Measurements from ENCODE around the gene MT4.

Gene MT4

DNA sequence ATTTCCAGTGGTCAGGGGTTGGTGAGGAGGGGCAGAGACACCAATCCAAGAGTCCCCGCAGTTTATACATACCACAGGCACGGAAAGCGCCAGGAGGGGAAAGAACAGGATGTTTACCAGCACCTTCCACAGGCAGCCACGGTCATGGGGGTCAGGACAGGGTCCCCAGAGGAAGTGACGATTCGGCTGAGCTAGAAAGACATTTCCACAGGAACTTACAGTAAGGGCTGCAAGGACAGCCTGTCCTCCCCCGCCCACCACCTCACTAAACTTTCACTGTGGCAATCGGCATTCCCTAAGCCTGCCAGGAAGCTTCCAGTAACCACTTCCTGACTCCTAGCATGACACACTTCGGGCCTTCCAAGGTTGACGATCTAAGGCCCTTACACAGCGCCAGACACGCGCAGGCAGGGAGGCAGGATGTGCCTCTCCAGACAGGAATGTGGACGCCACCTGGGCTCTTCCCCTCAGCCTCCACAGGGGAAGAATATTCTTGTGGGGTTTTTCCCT is 42.3 kb downstream of the MT4 start:
- Histone ChIP-seq H3K4me1 (ENCODE audit: control insufficient read depth, low read depth, low read length) (peaks cover 13% of the 10 kb centered on the region), H3K9me3 (ENCODE audit: control insufficient read depth, low read depth, low read length) (no peaks in the 10 kb centered on the region), H3K27ac (ENCODE audit: low read length) (no peak overlapping the region), H3K9ac (ENCODE audit: low read length) (no peak overlapping the region), H3K36me3 (ENCODE audit: control insufficient read depth, low read depth, low read length) (no peaks in the 10 kb centered on the region), H3K4me3 (ENCODE audit: low read length) (no peak overlapping the region), H3K27me3 (ENCODE audit: control insufficient read depth, insufficient read depth, low read length) (peaks cover 63% of the 10 kb centered on the region)

DNA sequence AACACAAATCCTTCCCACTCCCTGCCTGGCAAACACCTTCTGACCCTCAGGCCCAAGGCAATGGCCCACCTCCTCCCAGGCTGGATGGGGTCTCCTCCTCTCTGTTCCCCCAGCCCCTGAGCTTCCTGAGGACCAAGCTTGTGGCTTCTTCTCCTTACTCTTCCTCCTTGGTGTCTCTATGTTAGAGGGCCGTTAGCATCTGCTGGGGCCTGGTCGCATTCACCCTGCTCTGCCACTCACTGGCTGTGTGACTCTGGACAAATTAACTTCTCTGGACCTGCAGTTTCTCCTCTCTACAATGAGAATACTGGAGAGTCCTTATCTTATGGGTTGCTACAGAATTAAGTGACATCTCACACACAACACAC is 42.8 kb downstream of the MT4 start:
- Histone ChIP-seq H3K27ac (ENCODE audit: low read length) (no peak overlapping the region), H3K9ac (ENCODE audit: low read length) (peak overlapping the region; percentile 47), H3K4me3 (ENCODE audit: low read length) (peak overlapping the region; percentile 70)

GRCh38 chr16:56608043-56608875 is 43.4 kb downstream of the MT4 start, which contains the start of gene MT2A:
Gene MT2A, plus strand, starts transcription at chr16:56608584. Its CDS starts 72 bp downstream, at chr16:56608656.
- Histone ChIP-seq H3K4me3 (ENCODE audit: low read length) (peak within 1 kb of the TSS; percentile 70), H3K4me1 (ENCODE audit: control insufficient read depth, low read depth, low read length) (peaks cover 13% of the 10 kb centered on the region), H3K36me3 (ENCODE audit: control insufficient read depth, low read depth, low read length) (no peaks in the 10 kb centered on the region), H3K27me3 (ENCODE audit: control insufficient read depth, insufficient read depth, low read length) (peaks cover 61% of the 10 kb centered on the region), H3K9ac (ENCODE audit: low read length) (peak within 1 kb of the TSS; percentile 52), H3K9me3 (ENCODE audit: control insufficient read depth, low read depth, low read length) (no peaks in the 10 kb centered on the region), H3K27ac (ENCODE audit: low read length) (no peak within 1 kb of the TSS)

More for the DNA sequence above, 42.8 kb downstream of the MT4 start:
- Histone ChIP-seq H3K4me1 (ENCODE audit: control insufficient read depth, low read depth, low read length) (peaks cover 13% of the 10 kb centered on the region), H3K27me3 (ENCODE audit: control insufficient read depth, insufficient read depth, low read length) (peaks cover 60% of the 10 kb centered on the region), H3K9me3 (ENCODE audit: control insufficient read depth, low read depth, low read length) (no peaks in the 10 kb centered on the region), H3K36me3 (ENCODE audit: control insufficient read depth, low read depth, low read length) (no peaks in the 10 kb centered on the region)

DNA sequence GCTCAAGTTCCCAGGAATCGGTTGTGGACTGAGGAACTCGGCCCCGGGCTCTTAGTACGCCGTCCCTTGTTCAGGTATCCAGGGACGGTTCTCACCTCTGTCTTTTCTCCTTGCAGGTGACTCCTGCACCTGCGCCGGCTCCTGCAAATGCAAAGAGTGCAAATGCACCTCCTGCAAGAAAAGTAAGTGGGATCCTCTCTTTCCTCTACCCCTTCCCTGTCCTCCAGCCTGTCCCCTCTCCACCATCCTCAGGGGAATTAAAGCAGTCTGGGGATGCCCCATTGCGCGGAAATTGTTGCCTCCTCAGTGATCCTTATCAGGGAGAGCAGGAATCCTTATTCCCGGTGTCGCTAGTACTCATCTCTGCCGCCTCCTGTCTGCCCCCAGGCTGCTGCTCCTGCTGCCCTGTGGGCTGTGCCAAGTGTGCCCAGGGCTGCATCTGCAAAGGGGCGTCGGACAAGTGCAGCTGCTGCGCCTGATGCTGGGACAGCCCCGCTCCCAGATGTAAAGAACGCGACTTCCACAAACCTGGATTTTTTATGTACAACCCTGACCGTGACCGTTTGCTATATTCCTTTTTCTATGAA is 44.1 kb downstream of the MT4 start:
- no peaks in the 10 kb centered on the region for H3K9me3 ChIP-seq (ENCODE audit: control insufficient read depth, low read depth, low read length)
- peak overlapping the region; percentile 70 for H3K4me3 ChIP-seq (ENCODE audit: low read length)
- H3K9ac ChIP-seq (ENCODE audit: low read length): peak overlapping the region; percentile 52
- peaks cover 13% of the 10 kb centered on the region for H3K4me1 ChIP-seq (ENCODE audit: control insufficient read depth, low read depth, low read length)
- peaks cover 68% of the 10 kb centered on the region for H3K27me3 ChIP-seq (ENCODE audit: control insufficient read depth, insufficient read depth, low read length)
- H3K27ac ChIP-seq (ENCODE audit: low read length): no peak overlapping the region
- no peaks in the 10 kb centered on the region for H3K36me3 ChIP-seq (ENCODE audit: control insufficient read depth, low read depth, low read length)

GRCh38 chr16:56609463-56609921 is 44.6 kb downstream of the MT4 start:
- peak overlapping the region; percentile 70 for H3K4me3 ChIP-seq (ENCODE audit: low read length)
- peaks cover 13% of the 10 kb centered on the region for H3K4me1 ChIP-seq (ENCODE audit: control insufficient read depth, low read depth, low read length)
- no peak overlapping the region for H3K27ac ChIP-seq (ENCODE audit: low read length)
- H3K27me3 ChIP-seq (ENCODE audit: control insufficient read depth, insufficient read depth, low read length): peaks cover 74% of the 10 kb centered on the region
- no peak overlapping the region for H3K9ac ChIP-seq (ENCODE audit: low read length)
- H3K9me3 ChIP-seq (ENCODE audit: control insufficient read depth, low read depth, low read length): no peaks in the 10 kb centered on the region
- no peaks in the 10 kb centered on the region for H3K36me3 ChIP-seq (ENCODE audit: control insufficient read depth, low read depth, low read length)

- Histone ChIP-seq H3K27me3 (ENCODE audit: control insufficient read depth, insufficient read depth, low read length) (peaks cover 80% of the 10 kb centered on the region), H3K4me3 (ENCODE audit: low read length) (no peak overlapping the region), H3K36me3 (ENCODE audit: control insufficient read depth, low read depth, low read length) (no peaks in the 10 kb centered on the region), H3K9ac (ENCODE audit: low read length) (no peak overlapping the region), H3K27ac (ENCODE audit: low read length) (no peak overlapping the region), H3K4me1 (ENCODE audit: control insufficient read depth, low read depth, low read length) (peaks cover 13% of the 10 kb centered on the region), H3K9me3 (ENCODE audit: control insufficient read depth, low read depth, low read length) (no peaks in the 10 kb centered on the region)
Measured at GRCh38 chr16:56610017-56610608, 45.2 kb downstream of the MT4 start.

DNA sequence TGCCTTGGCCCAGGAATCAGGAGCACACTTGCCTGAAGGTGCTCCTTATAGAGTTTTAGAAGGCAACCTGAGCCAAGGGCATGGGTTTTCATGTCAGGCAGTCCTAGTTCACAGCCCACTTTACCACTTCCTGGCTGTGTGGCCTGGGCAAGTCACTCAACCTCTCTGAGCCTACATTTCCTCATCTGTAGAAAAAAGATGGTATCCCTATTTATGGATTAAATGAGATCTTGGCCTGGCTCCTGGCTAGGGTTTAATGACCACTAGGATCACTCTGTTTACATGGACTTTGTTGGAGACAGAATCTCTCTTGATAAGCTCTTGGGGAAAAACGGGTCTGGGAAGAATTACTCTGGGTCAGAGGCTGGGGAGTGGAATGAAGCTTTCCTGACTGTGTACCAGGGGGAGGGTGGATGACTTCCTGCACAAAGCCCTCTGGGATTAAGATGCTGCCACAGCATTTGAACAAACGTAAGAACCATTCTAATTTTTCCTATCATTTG is 45.8 kb downstream of the MT4 start:
- no peaks in the 10 kb centered on the region for H3K36me3 ChIP-seq (ENCODE audit: control insufficient read depth, low read depth, low read length)
- no peaks in the 10 kb centered on the region for H3K9me3 ChIP-seq (ENCODE audit: control insufficient read depth, low read depth, low read length)
- H3K4me3 ChIP-seq (ENCODE audit: low read length): no peak overlapping the region
- no peak overlapping the region for H3K9ac ChIP-seq (ENCODE audit: low read length)
- peaks cover 85% of the 10 kb centered on the region for H3K27me3 ChIP-seq (ENCODE audit: control insufficient read depth, insufficient read depth, low read length)
- no peak overlapping the region for H3K27ac ChIP-seq (ENCODE audit: low read length)
- peaks cover 13% of the 10 kb centered on the region for H3K4me1 ChIP-seq (ENCODE audit: control insufficient read depth, low read depth, low read length)

- Histone ChIP-seq H3K9ac (ENCODE audit: low read length) (no peak overlapping the region), H3K4me1 (ENCODE audit: control insufficient read depth, low read depth, low read length) (peaks cover 13% of the 10 kb centered on the region), H3K27me3 (ENCODE audit: control insufficient read depth, insufficient read depth, low read length) (peaks cover 87% of the 10 kb centered on the region), H3K9me3 (ENCODE audit: control insufficient read depth, low read depth, low read length) (no peaks in the 10 kb centered on the region), H3K27ac (ENCODE audit: low read length) (no peak overlapping the region), H3K36me3 (ENCODE audit: control insufficient read depth, low read depth, low read length) (no peaks in the 10 kb centered on the region), H3K4me3 (ENCODE audit: low read length) (no peak overlapping the region)
Measured at GRCh38 chr16:56611281-56611833, 46.5 kb downstream of the MT4 start.

DNA sequence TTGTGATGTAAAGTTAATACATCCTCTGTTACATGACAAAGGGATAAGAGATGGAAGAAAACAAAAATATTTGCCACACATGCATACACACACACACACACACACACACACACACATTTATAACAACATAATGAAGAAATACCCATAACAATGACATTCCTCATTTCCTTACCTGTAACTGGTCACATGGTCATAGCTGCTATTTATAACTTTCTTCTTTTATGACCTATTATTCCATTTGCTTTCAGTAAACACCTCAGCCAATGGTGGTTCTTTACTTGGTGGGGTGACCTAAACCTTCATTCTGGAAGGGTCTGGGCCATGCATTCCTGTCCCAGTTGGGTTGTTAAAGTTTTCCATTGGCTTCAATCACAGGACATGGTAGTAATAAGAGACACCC is 48.8 kb downstream of the MT4 start:
- Histone ChIP-seq H3K9ac (ENCODE audit: low read length) (no peak overlapping the region), H3K27me3 (ENCODE audit: control insufficient read depth, insufficient read depth, low read length) (peaks cover 87% of the 10 kb centered on the region), H3K4me1 (ENCODE audit: control insufficient read depth, low read depth, low read length) (peaks cover 20% of the 10 kb centered on the region), H3K36me3 (ENCODE audit: control insufficient read depth, low read depth, low read length) (no peaks in the 10 kb centered on the region), H3K4me3 (ENCODE audit: low read length) (no peak overlapping the region), H3K9me3 (ENCODE audit: control insufficient read depth, low read depth, low read length) (no peaks in the 10 kb centered on the region), H3K27ac (ENCODE audit: low read length) (no peak overlapping the region)

DNA sequence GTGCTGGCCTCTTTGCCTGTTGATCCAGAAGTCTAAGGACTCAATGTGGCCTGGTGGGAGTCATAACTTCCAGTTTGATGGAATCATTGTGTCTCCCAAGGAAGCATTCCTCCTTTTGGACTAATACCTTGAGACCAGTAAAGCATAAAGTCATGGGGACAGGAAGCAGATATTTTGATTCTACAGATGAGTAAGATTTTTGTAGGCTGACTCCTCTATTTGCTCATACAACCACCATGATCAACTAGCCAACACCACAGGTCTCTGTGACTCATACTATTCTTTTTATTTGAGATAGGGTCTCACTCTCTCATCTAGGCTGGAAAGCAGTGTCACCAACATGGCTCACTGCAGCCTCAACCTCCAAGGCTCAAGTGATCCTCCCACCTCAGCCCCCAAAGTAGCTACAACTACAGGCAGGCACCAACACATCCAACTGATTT is 49.7 kb downstream of the MT4 start:
- H3K9ac ChIP-seq (ENCODE audit: low read length): no peak overlapping the region
- peaks cover 17% of the 10 kb centered on the region for H3K4me1 ChIP-seq (ENCODE audit: control insufficient read depth, low read depth, low read length)
- no peaks in the 10 kb centered on the region for H3K36me3 ChIP-seq (ENCODE audit: control insufficient read depth, low read depth, low read length)
- H3K9me3 ChIP-seq (ENCODE audit: control insufficient read depth, low read depth, low read length): no peaks in the 10 kb centered on the region
- no peak overlapping the region for H3K27ac ChIP-seq (ENCODE audit: low read length)
- peaks cover 87% of the 10 kb centered on the region for H3K27me3 ChIP-seq (ENCODE audit: control insufficient read depth, insufficient read depth, low read length)
- H3K4me3 ChIP-seq (ENCODE audit: low read length): no peak overlapping the region

DNA sequence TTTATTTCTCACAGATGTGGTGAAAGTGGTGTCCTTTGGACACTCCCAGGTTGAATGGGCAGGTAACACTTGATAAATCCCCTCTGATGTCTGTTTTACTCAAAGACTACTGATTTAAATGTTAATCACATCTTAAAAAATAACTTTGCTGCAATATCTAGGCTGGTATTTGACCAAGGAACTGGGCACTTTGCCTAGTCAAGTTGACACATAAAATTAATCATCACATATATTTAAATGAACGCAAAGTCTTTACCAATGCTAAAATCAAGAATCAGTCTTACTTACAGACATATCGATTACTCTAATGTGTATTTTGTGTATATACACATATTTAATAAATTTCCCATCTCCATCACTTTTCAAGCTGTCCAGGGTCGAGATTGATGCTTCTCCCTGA is 50.5 kb downstream of the MT4 start:
- Histone ChIP-seq H3K4me1 (ENCODE audit: control insufficient read depth, low read depth, low read length) (peaks cover 9% of the 10 kb centered on the region), H3K27me3 (ENCODE audit: control insufficient read depth, insufficient read depth, low read length) (peaks cover 87% of the 10 kb centered on the region)

More for the DNA sequence above, 50.5 kb downstream of the MT4 start:
- Histone ChIP-seq H3K9me3 (ENCODE audit: control insufficient read depth, low read depth, low read length) (no peaks in the 10 kb centered on the region), H3K4me3 (ENCODE audit: low read length) (no peak overlapping the region), H3K27ac (ENCODE audit: low read length) (no peak overlapping the region), H3K9ac (ENCODE audit: low read length) (no peak overlapping the region), H3K36me3 (ENCODE audit: control insufficient read depth, low read depth, low read length) (no peaks in the 10 kb centered on the region)

Data from iPS-18a (cell line).